Breast epithelium (tissue), 4 donors: Measurements from ENCODE around the gene TMEM238. TPM values are rescaled to one million over a fixed set of nuclear protein-coding genes. Genes with fewer than 3 reads are reported as not detected.

Experiments used
- DNase-seq, 2 donors: peaks; one replicate each; pipeline ENCODE4 v3.0.0-alpha.2; 2019; ENCODE audit warnings: low spot score in 2 of 2
- H3K27ac ChIP-seq, 2 donors: fragments of 200-600 bp; sonication (generic) in 1 of 2; one replicate each; pipeline ENCODE4 v1.5.1; 2016 to 2019; ENCODE audit warnings: mild to moderate bottlenecking in 1 of 2
- H3K27me3 ChIP-seq, 2 donors: fragments of 200-600 bp; sonication (generic) in 1 of 2; one replicate each; pipeline versions ENCODE4 v1.5.1 to v1.6.0; 2017 to 2019; ENCODE audit warnings: control low read depth in 1 of 2, mild to moderate bottlenecking in 1 of 2
- H3K36me3 ChIP-seq: fragments of 200-600 bp; one replicate; pipeline ENCODE4 v1.5.1; 2019
- H3K4me1 ChIP-seq, 2 donors: fragments of 200-600 bp; sonication (generic); one replicate each; pipeline ENCODE4 v1.5.1; 2016 to 2019; ENCODE audit warnings: control low read depth in 1 of 2
- H3K4me3 ChIP-seq, 3 donors: fragments of 200-600 bp; sonication (generic); 1 replicate in 2 of 3; 2 replicates in 1 of 3; pipeline ENCODE4 v1.5.1; 2016 to 2019; ENCODE audit warnings: mild to moderate bottlenecking in 3 of 3, moderate library complexity in 2 of 3
- H3K9me3 ChIP-seq, 2 donors: fragments of 200-600 bp; sonication (generic) in 1 of 2; one replicate each; pipeline ENCODE4 v1.5.1; 2016 to 2019; ENCODE audit warnings: control low read depth in 1 of 2
- POLR2A ChIP-seq: fragments of 450-650 bp; IDR thresholded peaks from one replicate; pipeline ENCODE4 v1.6.1; 2016; ENCODE audit warnings: antibody characterized with exemption, mild to moderate bottlenecking, moderate library complexity
- POLR2AphosphoS5 ChIP-seq, 3 donors: sonication (generic); formaldehyde crosslinking; IDR thresholded peaks; one replicate each; pipeline ENCODE4 v1.6.1; 2017; ENCODE audit warnings: antibody characterized with exemption in 3 of 3
- intact Hi-C: fragments of 100-400 bp; cut with DNase I; formaldehyde crosslinking; loops from one replicate; pipeline ENCODE4 v1.15.1; 2023; ENCODE audit warnings: low total_unique reads
- total RNA-seq, 3 donors: library from RNA; depleted of rRNA; stranded (reverse); fragments of >200 nt; gene quantifications; one replicate each; pipeline ENCODE4 v1.1.0, GENCODE V29; 2016
- TF ChIP-seq, protein P1 (sequence below), 3 donors: fragments of 450-650 bp; IDR thresholded peaks; one replicate each; pipeline ENCODE4 v1.5.1; 2016 to 2017; ENCODE audit warnings: antibody characterized with exemption in 3 of 3, mild to moderate bottlenecking in 3 of 3, moderate library complexity in 3 of 3

The TMEM238 gene
- total RNA-seq, 3 donors from 2014 or later = 4.5 to 12.7 (median 9.8) TPM

DNA sequence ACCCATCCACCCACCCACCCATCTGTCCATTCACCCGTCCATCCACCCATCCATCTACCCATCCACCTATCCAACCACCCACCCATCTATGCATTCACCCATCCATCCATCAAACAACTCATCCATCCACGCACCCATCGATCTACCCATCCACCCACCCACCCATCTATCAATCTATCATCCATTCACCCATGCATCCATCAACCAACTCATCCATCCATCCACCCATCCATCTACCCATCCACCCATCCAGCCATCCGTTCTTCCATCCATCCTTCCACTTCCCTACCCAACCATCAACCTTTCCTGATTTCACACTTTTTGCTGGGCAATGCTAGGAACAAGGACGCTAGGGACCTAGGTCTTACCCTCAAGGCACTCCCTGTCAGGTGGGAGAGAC lies 2.1 kb downstream of the TMEM238 start:
- Histone ChIP-seq H3K9me3 (no peaks in the 10 kb centered on the region), H3K27ac (no peak overlapping the region), H3K36me3 (no peaks in the 10 kb centered on the region), H3K4me1 (peaks cover 5 to 9% of the 10 kb centered on the region in 2 donors), H3K4me3 (no peak overlapping the region), H3K27me3 (no peaks in the 10 kb centered on the region)
- no peak for DNase-seq
- intact Hi-C loops = loop anchor here (1.0 to 5.0 kb wide), 2 partner anchors 76 to 865 kb away; no protein-coding TSS in a partner anchor
- TF ChIP-seq POLR2AphosphoS5 (IDR thresholded peaks at IDR 0.05) = no peak
- TF ChIP-seq POLR2A = no peak
- TF ChIP-seq, protein P1, sequence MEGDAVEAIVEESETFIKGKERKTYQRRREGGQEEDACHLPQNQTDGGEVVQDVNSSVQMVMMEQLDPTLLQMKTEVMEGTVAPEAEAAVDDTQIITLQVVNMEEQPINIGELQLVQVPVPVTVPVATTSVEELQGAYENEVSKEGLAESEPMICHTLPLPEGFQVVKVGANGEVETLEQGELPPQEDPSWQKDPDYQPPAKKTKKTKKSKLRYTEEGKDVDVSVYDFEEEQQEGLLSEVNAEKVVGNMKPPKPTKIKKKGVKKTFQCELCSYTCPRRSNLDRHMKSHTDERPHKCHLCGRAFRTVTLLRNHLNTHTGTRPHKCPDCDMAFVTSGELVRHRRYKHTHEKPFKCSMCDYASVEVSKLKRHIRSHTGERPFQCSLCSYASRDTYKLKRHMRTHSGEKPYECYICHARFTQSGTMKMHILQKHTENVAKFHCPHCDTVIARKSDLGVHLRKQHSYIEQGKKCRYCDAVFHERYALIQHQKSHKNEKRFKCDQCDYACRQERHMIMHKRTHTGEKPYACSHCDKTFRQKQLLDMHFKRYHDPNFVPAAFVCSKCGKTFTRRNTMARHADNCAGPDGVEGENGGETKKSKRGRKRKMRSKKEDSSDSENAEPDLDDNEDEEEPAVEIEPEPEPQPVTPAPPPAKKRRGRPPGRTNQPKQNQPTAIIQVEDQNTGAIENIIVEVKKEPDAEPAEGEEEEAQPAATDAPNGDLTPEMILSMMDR (IDR thresholded peaks at IDR 0.05) = no peak

DNA sequence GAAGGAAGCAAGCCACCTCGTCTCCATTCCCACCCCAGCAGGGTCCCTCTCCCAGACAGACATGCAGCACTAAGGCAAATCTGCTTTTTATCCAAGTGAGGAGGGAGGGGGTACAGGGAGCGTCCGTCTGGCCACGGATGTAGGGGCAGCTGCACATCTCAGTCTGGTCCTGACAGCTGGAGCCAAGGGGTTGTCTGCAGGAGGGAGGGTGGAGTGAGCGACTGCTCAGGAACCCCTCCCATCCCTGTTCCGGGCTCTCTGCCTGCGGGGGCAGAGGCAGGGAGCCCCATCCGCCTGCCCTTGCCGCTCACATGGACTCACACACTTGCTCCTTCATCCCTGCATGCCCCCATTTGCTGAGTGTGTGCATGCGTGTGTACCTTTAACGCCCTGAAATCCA lies 4.9 kb downstream of the TMEM238 start:
- Histone ChIP-seq H3K9me3 (no peaks in the 10 kb centered on the region), H3K27me3 (peaks cover 0 to under 1% of the 10 kb centered on the region in 2 donors), H3K27ac (no peak overlapping the region), H3K4me1 (peaks cover 0 to 4% of the 10 kb centered on the region in 2 donors), H3K4me3 (no peak overlapping the region), H3K36me3 (no peaks in the 10 kb centered on the region)
- no peak for DNase-seq
- TF ChIP-seq, protein P1 (IDR thresholded peaks at IDR 0.05) = no peak
- TF ChIP-seq POLR2A (no peak), POLR2AphosphoS5 (IDR thresholded peaks at IDR 0.05) (no peak)
- intact Hi-C loops = no loop called here

DNA sequence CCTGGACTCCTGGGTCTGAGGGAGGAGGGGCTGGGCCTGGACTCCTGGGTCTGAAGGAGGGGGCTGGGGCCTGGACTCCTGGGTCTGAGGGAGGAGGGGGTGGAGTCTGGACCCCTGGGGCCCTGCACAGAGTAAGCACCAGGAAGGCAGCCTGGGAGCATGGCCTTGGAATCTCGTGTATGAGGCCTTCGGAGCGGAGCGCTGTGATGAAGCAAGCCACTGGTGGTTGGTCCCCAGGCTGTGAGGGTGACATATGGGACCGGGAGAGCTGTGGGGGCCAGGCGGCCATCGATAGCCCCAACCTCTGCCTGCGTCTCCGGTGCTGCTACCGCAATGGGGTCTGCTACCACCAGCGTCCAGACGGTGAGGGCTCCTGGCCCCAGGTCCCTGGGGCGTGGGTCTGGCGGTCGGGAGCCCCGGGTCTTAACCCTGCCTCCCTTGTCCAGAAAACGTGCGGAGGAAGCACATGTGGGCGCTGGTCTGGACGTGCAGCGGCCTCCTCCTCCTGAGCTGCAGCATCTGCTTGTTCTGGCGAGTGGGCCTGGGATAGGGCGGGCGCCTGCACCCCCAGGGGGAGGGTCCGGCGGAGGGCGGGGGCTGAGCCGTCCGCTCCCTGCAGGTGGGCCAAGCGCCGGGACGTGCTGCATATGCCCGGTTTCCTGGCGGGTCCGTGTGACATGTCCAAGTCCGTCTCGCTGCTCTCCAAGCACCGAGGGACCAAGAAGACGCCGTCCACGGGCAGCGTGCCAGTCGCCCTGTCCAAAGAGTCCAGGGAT lies 6.5 kb downstream of the TMEM238 start:
- DNase-seq = no peak

DNA sequence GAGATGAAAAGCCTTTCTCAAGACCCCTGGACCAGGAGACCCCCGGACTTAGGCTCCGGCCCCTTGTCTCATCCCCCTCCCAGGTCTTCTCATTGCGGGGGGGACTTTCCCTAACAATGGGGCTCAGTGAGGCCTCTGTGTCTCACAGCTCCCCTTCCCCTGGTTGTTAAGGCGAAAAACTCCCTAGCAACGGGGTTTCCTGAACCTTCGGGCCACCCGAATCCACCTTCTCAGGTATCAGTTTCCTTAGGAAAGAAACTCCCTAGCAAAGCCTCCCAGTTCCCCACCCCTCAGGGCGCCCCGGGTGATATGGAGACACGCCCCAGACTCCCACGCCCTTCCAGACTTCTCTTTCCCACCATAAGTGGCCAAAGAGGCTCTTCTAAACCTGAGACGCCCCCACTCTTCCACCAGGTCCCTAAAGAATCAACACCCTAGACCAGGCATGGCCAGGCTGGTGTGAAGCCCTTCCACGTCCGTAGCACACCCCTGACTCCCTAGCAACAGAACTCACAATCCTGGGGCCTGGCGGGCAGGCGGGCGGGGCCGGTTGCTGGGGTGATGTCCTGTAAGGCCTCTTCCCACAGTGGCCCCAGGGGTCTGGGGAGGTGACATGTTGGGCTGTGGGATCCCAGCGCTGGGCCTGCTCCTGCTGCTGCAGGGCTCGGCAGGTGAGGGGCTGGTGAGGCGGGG lies 7.7 kb downstream of the TMEM238 start, which contains the start of gene TMEM190:
TMEM190 (plus strand) TSS at position 586 of the 693 bp plus-strand sequence; CDS start at position 614, 28 bp downstream.
- Histone ChIP-seq H3K27me3 (peaks cover 0 to 29% of the 10 kb centered on the region in 2 donors), H3K27ac (no peak within 1 kb of the TSS), H3K36me3 (no peaks in the 10 kb centered on the region), H3K9me3 (no peaks in the 10 kb centered on the region), H3K4me3 (no peak within 1 kb of the TSS), H3K4me1 (no peaks in the 10 kb centered on the region)
- TF ChIP-seq POLR2AphosphoS5 (IDR thresholded peaks at IDR 0.05) = no peak
- TF ChIP-seq, protein P1 (IDR thresholded peaks at IDR 0.05) = no peak
- no peak for TF ChIP-seq POLR2A
- intact Hi-C loops = no loop called here
- DNase-seq = no peak

More for the DNA sequence above, 6.5 kb downstream of the TMEM238 start:
- no peaks in the 10 kb centered on the region for H3K9me3 ChIP-seq
- no peak overlapping the region for H3K4me3 ChIP-seq
- no peak overlapping the region for H3K27ac ChIP-seq
- no peaks in the 10 kb centered on the region for H3K4me1 ChIP-seq
- TF ChIP-seq POLR2AphosphoS5 (IDR thresholded peaks at IDR 0.05) (no peak), POLR2A (no peak)
- TF ChIP-seq, protein P1 (IDR thresholded peaks at IDR 0.05) = no peak
- intact Hi-C loops = no loop called here
- no peaks in the 10 kb centered on the region for H3K36me3 ChIP-seq
- peaks cover 0 to 17% of the 10 kb centered on the region in 2 donors for H3K27me3 ChIP-seq
